OCI-LY1 (cell line): ENCODE measurements around the gene TTC9.

Source experiments
- CTCF ChIP-seq: fragments of 200-600 bp; sonication (generic), shearing (Covaris generic); IDR thresholded peaks from 2 replicates; pipeline ENCODE4 v1.5.1; 2017; ENCODE audit warnings: mild to moderate bottlenecking, antibody characterized with exemption, low read length, moderate library complexity, mixed read lengths
- EZH2 ChIP-seq: fragments of 200-600 bp; sonication (generic), shearing (Covaris generic); IDR thresholded peaks from 2 replicates; pipeline ENCODE4 v1.8.0; 2017; ENCODE audit warnings: borderline replicate concordance, mixed run types, mild to moderate bottlenecking, antibody characterized with exemption, low read length, moderate library complexity, mixed read lengths

GRCh38 chr14:70602254-70602653 is 39.5 kb upstream of the TTC9 start:
- TF ChIP-seq CTCF (no peak), EZH2 (no peak)
